GOT3 (cell line): ENCODE data around the gene NLRP5.
"Not testable (repeated sequence)": the region's sequence is repeated elsewhere in the genome, so short reads cannot be mapped to it uniquely, and the experiment has no call there.

Source experiments
- DNase-seq: peaks from one replicate; lab custom pipeline; 2025; ENCODE audit warnings: mixed read lengths; lab: John Stamatoyannopoulos, UW

The NLRP5 gene

DNA sequence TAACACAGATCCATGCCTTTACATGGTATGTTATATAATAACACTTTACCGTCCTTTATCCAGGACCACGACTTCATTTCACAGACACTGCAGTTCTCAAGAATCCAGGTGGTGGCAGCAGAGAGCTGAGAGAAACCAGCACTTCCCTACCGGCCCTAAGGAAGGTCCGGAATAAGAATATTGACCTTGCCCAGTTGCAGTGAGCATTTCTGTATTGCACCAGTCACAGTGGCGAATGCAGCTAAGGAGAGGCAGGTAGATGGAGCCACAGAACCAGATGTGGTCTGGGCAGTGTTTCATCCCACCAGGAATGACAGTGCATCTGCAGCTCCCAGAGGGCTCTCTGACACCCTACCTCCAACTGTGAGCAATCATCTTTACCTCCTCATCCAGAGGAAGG, 89.9 kb downstream of the NLRP5 start:
- no peak for DNase-seq

DNA sequence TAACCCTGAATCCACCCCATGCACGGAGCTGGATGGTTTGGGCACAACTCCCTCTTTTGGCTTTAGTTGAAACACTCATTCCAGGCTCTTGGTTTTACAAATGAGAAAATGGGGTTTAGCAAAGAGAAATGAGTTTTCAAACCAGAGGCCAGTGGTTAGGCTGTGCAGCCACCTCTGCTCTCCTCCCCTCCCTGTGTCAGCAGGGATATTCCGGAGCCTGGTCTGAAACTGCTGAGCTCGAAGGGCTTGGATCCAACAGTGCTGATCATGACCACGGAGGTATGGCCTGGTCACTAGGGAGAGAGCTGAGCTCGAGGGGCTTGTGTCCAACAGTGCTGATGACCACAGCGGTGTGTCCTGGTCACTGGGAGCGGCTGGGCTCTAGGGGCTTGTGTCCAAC, 93.0 kb downstream of the NLRP5 start:
- DNase-seq, result no peak

DNA sequence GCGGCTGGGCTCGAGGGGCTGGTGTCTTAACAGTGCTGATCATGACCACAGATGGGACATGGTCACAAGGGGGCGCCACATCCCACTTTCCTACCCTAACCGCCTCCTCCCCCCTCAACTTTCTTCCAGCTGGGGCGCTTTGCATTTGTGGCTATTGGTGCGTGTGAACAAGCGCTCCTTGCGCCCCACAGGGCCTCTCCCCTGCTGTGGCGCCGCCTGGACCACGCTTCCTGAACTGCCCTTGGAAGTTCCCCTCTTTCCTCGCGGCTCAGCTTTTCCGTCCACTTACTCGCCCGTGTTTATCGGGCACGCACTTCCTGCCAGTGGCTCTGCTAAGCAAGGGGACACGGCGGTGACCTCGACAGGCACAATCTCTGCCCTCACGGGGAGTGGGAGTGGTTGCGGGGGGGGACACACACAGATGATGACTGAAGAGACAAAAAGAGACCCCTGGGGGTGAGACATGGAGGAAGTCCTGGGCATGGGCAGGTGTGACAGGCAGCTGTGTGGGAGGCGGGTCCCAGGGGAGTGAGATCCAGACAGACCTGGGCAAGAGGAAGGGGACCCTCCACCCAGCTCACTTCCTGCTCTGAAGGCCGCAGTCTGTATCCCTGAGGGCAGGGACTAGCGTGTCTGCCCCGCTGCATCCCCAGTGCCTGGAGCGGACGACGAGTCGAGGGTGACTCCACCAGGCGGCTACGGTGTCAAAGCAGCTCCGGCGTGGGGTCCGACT, 94.3 kb downstream of the NLRP5 start:
- DNase-seq, result no peak

DNA sequence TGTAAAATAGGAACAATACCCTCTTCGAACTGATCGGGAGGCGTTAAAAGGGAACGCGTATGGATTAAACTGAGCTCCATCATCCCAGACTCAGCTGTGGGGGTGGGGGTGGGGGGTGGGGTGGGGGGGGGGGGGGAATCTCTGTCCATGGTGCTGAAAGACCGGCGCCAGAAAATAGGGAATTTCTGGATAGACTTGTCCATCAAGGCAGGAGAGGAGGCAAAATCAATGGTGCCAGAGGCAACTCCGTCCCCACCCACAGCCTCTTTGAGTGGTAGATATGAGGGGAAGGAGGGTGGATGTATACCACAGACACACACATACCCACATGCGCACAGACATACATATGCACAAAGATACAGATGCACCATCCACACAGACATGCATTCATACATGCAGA, 97.1 kb downstream of the NLRP5 start:
- no peak for DNase-seq

DNA sequence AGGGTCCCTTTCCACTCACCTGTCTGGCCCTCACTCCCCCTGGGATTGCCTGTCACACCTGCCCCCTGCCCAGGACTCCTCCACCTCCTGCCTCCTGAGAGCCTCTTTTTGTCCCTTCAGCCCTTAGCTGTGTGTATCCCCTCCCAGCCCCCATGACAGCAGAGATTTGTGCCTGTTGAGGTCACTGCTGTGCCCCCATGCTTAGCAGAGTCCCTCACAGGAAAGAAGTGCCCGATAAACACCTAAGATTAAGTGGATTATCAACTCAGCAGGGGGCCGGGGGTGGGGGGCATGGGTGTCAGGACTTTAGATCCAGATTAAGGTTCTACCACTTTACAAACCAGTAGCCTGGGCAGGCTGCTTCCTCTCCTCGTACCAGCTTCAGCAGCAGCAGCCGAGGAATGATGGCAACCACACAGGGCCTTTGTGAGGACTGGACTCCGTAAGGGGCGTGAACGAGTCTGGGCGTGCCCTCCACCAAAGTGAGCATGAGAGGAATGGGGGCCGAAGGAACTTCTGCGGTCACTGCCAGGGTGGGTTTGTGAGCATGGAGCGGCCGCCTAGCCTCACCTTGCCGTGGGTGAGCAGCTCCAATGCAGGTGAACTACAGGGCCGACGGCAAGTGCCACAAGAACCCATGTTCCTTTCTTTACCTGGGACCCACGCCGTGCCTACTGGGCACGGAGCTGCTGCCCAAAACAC, 98.4 kb downstream of the NLRP5 start:
- no peak for DNase-seq

DNA sequence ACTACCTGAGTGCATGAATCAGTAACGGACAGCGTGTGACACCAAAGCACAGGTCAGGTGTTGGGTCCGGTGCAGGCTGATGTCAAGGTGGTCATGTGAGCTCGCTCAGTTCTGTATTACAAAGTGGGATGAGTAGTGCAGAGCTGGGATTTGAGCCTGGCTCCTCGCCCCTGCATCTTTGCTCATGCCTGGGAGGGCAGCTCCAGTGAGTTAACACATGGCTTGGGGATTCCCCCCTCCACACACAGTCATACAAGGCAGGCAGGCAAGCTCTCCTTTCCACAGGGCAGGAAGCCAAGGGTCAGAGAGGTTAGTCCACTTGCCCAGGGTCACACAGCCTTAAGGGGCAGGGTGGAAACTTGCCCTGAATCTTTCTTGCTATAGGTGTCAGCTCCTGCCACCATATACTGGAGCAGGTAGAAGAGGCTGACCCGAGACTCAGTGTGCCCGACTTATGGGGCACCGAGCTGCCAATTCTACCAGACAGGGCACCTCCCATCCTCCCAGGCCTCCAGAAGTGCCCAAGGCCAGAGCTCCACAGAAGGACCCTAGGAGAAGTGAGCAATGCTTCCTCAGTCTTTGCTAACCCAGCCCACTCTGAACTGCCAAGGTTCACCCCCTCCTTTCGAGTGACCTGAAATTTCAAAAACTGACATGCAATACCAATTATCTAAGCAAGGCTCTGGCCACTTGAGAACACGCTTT, 99.1 kb downstream of the NLRP5 start:
- DNase-seq, result no peak

DNA sequence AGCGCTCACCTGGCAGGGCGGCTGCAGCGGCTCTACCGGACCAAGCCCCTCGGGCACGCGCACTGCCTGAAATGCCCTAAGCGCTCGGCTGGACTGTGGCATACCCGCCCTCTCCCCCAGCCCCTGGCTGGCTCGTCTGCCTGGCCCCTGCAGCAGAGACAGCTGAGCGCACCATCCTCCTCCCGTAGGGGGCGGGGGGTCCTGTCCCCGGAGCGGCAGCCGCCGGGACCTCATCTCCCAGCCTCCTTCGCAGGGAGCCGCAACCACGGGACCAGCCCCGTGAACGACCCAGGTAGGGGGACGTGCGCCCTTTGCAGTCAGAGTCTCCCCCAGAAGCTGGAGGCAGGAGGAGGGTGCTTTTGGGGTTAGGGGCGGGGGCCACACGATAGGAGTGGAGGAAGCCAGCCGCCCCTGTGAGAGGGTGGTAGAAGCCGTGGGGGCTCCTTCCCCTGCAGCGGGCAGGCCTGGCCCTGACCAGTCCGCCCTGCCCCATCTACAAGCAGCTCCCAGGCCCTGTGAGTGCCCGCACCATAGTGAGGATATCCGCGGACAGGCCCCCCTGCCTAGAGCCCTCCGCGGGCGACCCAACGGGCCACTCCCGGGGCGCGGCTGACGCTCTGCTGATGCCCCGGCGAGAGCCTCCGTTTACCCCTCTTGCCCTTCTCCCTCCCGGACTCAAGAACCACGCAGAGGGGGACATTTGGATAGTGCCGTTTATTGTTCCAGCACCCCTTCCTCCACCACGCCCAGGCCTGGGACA, 100.3 kb downstream of the NLRP5 start:
- no peak for DNase-seq

DNA sequence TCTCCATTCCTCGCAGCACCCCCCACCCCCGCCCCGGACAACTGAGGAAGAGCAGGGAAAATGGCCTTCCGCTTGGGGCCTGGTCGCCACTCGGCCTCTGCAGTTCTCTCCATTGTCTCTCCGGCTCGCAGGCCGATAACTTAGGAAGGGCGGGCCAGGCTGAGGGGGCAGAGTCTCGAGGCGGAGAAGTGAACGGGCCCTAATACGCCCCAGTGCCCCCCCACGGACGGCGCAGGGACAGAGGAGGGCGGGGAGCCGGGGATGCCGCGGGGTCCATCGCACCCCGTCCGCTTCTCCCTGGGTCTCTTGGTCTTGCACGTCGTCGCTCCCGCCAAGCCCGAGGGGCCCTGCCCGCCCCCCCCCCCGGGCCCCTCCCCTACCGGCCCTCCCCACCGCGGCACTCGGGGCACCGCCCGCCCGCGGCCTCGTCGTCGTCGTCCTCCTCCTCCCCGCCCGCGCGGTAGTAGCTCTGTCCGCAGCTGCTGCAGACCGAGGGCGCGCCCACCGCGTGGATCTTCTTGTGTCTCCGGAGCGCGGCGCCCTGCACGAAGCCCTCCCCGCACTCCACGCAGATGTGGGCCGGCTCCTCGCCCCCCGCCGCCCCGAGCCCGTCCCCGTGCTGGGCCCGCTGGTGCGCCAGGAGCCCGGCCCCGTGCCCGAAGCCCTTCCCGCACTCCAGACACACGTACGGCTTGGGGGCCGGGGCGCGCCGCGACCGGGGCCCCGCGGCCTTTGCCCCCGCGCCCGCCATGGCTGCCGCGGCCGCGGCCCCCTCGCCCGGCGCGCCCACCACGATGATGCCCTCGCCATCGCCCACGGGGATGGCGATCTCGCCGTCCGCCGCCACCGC, 101.3 kb downstream of the NLRP5 start:
- no peak for DNase-seq

DNA sequence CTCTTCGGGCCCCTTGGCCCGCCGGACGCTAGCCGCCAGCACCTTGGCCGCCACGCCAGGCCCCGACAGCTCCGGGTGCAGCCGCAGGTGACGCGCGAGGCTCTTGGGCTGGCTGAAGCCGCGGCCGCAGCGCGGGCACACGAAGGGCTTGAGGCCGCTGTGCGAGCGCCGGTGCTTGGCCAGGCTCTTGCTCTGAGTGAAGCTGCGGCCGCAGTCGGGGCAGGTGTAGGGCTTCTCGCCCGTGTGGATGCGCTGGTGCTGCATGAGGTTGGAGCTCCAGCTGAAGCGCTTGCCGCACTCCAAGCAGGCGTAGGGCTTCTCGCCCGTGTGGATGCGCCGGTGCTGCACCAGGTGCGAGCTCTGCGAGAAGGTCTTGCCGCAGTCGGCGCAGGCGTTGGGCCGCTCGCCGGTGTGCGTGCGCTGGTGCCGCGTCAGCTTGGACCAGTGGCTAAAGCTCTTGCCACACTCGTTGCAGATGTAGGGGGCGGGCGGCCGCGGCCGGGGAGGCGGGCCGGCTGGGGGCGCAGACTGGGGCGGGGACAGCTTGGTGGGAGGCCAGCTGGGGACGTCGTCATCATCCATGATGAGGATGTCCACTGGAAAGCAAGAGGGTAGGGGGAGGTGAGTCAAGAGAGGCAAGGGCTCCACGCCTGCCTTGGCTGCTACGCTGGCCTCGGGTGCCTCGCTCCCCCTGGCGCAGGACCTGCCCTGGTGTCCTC, 102.1 kb downstream of the NLRP5 start:
- no peak for DNase-seq

DNA sequence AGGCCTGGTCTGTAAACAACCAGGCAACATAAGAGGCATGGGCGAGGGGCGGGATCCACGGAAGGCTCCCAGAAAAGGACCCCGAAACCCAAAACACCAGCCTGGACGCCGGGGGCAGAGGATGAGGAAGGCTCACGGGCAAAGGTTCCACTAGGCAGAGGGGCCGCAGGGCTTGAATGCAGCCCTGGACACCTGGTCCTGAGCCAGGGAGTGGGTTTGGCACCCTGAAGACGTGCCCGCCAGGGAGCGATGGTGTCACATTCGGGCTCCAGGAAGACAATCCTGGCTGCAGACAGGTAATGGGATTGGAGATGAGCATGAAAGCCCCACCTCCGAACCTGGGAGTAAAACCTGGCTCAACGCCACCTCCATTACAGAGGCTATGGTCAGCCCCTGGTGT, 102.8 kb downstream of the NLRP5 start:
- DNase-seq, result no peak

DNA sequence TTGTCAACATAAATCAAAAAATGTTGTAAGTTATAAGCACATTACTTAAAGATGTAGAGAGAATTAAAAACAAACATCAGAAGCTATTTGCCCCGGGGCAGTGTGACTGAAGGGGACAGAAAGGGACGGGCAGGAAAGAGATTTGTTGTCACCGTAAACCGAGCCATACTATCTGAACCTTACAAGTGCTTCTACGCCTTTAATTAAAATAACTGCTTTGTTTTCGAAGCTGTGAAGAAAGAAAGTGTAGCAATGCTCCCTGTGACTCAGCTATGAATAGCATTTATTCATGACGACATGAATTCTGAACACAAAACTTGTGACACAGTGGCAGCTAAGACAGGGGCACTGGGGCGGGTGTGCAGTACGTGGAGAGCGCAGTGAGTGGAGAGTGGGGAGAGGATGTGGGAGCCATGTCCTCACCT, 104.5 kb downstream of the NLRP5 start:
- no peak for DNase-seq

DNA sequence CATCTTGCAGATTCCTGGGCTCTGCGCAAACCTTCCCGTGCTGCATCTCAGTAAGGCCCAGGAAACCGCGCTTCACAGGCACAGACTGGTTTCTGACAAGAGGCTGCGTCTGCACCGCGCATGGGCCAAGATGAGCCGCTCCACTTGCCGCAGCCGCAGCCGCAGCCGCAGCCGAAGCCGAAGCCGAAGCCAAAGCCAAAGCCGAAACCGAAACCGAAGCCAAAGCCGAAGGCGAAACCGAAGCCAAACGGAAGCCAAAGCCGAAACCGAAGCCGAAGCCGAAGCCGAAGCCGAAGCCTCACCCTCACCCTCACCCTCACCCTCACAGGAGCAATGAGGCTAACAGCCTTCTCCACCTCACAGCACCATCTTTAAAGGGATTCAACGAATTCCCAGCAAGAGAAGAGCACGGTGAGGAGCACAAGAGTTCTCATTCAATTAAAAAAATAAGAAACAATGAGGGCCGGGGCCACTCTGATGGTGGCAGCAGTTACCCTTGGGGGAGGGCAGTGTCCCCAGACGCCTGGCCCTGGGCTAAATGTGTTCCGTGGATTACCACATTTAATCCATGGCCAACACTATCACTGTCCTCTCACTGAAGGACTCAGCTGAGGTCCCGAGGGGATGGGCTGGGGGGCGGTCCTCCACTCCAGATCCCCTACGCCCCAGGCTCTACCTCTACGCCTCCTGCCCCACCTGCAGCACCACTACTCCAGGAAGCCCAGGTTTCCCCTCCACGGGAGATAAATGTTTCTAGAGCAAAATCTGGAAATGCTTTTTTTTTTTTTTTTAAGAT, 105.4 kb downstream of the NLRP5 start:
- DNase-seq, result no peak

DNA sequence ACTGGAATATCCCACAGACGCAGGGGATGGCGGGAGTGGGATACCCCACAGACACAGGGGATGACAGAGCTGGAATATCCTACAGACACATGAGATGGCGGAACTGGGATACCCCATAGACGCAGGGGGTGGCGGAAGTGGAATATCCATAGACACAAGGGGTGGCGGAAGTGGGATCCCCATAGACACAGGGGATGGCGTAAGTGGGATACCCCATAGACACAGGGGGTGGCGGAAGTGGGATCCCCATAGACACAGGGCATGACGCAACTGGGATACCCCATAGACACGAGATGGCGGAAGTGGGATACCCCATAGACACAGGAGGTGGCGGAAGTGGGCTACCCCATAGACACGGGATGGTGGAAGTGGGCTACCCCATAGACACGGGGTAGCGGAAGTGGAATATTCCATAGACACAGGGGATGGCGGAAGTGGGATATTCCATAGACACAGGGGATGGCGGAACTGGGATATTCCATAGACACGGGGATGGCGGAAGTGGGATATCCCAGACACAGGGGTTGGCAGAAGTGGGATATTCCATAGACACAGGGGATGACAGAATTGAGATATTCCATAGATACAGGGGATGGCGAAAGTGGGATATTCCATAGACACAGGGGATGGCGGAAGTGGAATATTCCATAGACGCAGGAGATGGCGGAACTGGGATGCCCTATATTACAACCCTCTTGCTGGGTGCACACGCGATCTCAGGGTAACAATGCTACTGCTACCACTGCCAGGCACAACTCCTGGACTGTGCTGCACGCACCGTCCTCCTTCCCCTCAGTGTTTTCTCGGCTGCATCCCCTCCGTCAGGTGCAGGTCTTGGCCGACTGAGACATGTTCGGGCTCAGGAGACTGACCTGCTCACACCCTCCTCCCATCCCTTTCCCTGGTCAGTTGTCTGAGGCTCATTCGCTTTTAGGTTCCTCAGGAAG, 106.4 kb downstream of the NLRP5 start:
- DNase-seq, result no peak

DNA sequence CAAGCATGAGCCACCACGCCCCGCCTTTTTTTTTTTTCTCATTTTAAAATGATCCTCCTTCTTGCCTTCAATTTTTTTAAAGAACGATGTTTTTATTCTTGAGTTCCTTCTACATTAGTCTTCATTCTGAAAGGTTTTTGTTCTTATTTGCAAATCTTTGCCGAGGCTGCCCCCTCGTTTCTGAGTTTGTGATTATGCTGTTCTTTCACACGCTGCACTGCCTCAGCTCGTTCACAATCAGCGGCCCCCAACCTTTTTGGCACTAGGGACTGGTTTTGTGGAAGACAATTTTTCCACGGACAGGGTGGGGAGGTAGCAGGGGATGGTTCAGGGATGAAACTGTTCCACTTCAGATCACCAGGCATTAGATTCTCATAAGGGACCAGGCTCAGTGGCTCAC, 107.9 kb downstream of the NLRP5 start:
- no peak for DNase-seq

DNA sequence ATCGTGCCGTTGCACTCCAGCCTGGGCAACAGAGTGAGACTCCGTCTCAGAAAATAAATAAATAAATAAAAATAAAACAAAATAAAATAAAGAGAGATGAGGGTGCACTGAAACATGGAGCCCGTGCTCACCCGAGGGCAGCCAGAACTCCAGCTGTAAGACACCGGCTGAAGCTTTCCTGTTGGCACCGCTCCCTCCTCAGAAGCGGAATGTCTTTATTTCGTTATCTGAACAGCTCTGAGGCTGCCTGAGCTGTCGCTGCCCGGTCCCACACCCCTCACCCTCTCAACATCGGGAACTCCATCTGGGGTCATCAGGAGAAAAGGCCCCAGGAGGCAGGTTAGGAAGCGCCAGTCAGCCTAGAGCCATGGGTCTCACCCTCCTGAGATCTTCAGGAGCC, 110.1 kb downstream of the NLRP5 start:
- no peak for DNase-seq

DNA sequence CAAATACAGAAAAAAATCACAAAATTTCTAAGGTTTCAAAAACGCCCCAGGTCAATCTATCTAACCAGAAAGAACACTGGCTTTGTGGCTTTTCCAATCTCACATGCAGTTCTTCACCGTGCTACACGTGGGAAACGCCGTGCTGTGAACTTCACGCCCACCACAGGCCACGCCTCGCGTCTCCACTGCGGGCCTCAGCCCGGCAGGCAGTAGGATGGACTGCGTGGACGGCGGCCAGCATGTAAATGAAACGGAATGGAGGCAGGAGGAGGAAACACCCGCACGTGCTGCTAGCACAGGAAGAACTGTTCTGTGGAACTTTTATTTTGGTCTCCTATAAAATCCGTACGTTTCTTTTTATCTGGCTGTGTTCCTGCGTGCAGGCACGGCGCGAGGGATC, 110.7 kb downstream of the NLRP5 start:
- no peak for DNase-seq

DNA sequence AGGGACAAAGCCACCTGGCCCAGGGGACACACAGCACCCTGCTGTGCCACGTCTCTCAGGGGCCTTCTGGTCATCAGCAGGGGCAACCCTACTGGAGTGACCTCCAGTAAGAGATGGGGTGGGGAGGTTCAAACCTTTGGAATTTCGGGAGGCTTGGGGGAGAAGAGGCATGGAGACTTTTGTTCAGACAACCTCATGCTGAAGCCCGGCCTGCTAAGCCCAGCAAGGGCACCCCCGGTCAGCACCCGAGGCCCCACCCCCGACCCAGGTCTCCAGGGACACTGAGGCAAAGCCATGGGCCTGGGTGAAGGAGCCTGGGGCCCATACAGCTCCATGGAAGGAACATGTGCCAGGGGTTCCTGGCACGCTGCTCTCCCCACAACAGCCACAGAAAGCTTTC, 111.2 kb downstream of the NLRP5 start:
- no peak for DNase-seq

DNA sequence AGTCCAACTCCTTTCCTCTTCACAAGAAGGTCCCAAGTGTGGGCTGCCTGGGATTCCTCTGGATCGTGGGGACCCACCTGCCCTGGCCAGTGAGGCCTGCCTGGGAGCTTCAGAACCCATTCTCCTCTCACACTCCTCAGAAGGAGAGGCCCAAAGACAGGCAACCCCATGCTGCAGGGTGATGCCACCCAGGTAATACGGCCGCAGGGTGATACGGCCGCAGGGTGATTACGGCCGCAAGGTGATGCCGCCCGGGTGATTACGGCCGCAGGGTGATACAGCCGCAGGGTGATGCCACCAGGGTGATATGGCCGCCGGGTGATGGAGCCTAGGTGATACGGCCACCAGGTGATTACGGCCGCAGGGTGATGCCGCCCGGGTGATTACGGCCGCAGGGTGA, 111.7 kb downstream of the NLRP5 start:
- DNase-seq, result not testable (repeated sequence)
